ENCODE results near the gene NBEAL2.

- TF ChIP-seq EZH2 (IDR thresholded peaks at IDR 0.05; ENCODE audit: low read depth, low read length, severe bottlenecking) (no peak), RAD21 (IDR thresholded peaks at IDR 0.05 in 1 of 2, conservative IDR thresholded peaks at IDR 0.05 in 1 of 2; ENCODE audit: low read depth in 2 of 2, low read length in 2 of 2) (peak; percentile 48 to 55), USF2 (IDR thresholded peaks at IDR 0.05; ENCODE audit: low read length) (no peak)
These were observed 45.5 kb downstream of the NBEAL2 start for GRCh38 chr3:47024932-47025331.
